Subcutaneous preadipocyte (primary cell): ENCODE data around the gene AHCTF1. TPM values are rescaled to one million over a fixed set of nuclear protein-coding genes. Genes with fewer than 3 reads are reported as not detected.

ENCODE experiments used
- small RNA-seq: library from RNA; depleted of rRNA; stranded (forward); fragments of <200 nt; gene quantifications from one replicate; pipeline ENCODE3, GENCODE V24; 2012
- total RNA-seq: library from RNA; depleted of rRNA; stranded (reverse); fragments of >200 nt; gene quantifications from 2 replicates; pipeline ENCODE4 v1.2.3, GENCODE V29; 2012

AHCTF1 gene, protein sequence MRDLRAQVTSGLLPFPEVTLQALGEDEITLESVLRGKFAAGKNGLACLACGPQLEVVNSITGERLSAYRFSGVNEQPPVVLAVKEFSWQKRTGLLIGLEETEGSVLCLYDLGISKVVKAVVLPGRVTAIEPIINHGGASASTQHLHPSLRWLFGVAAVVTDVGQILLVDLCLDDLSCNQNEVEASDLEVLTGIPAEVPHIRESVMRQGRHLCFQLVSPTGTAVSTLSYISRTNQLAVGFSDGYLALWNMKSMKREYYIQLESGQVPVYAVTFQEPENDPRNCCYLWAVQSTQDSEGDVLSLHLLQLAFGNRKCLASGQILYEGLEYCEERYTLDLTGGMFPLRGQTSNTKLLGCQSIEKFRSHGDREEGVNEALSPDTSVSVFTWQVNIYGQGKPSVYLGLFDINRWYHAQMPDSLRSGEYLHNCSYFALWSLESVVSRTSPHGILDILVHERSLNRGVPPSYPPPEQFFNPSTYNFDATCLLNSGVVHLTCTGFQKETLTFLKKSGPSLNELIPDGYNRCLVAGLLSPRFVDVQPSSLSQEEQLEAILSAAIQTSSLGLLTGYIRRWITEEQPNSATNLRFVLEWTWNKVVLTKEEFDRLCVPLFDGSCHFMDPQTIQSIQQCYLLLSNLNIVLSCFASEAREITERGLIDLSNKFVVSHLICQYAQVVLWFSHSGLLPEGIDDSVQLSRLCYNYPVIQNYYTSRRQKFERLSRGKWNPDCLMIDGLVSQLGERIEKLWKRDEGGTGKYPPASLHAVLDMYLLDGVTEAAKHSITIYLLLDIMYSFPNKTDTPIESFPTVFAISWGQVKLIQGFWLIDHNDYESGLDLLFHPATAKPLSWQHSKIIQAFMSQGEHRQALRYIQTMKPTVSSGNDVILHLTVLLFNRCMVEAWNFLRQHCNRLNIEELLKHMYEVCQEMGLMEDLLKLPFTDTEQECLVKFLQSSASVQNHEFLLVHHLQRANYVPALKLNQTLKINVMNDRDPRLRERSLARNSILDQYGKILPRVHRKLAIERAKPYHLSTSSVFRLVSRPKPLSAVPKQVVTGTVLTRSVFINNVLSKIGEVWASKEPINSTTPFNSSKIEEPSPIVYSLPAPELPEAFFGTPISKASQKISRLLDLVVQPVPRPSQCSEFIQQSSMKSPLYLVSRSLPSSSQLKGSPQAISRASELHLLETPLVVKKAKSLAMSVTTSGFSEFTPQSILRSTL (N-terminal part only)
- total RNA-seq, result 39.3 and 53.2 TPM in 2 replicates

DNA sequence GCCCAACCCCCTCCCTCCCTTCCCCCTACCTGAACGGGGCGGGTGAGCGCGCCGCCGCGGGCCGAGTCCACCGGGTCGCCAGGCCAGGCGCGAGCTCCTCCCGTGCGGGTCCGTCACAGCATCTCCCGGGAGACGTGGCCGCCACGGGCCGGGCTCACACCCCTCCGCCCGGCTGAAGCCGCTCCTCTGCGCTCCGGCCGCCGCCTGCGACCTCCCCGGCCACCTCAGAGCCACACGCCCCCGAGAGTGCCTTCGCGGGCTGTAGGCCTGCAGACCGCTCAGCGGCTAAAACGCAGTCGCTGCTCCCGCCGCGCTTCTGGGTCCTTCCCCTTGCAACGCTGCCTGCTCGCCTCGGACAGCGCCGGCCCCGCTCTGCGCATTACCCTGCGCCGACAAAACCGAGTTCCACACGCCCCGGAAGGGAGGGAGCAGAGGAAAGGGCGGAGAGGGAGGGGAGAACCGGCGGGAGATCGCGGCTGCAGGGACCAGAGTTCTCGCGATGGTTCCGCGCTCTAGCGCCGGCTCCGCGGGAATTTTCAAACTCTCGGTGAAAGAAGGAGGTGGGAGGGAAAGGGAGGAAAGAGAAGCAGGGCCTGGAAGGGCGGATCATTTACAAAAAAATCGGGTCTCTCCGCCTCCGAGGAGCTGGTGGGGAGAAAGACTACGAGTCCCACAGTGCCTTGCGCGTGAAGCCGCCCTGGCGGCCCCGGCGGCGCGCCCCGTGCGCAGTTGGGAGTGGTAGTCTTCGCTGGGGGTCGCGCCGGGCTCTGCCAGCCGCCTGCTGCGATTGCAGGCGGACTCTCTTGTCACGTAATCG, at the start of gene AHCTF1:
Gene AHCTF1, minus strand, starts transcription at position 400 of the 817 bp plus-strand sequence. CDS start 13,578 bp downstream, outside the sequence.

Small RNAs within 50 kb of the gene (small RNA-seq; reads per million reads assigned to genes)
- gene AC113174.1, result not detected
- gene RF00402, result not detected

Other genes with a start within 250 kb of the AHCTF1 start
- gene SCCPDH, start 207.5 kb downstream of the AHCTF1 start, total RNA-seq, result 30.5 and 48.5 TPM in 2 replicates
- gene ZNF695, start 76.1 kb upstream of the AHCTF1 start, total RNA-seq, result 1.8 and 4.5 TPM in 2 replicates
- 1.8 and 3.3 TPM in 2 replicates for gene ZNF670, start 146.9 kb upstream of the AHCTF1 start, total RNA-seq
- 7.3 and 7.4 TPM in 2 replicates for gene ZNF669, start 172.4 kb upstream of the AHCTF1 start, total RNA-seq
- 17.6 and 34.0 TPM in 2 replicates for gene ZNF124, start 240.1 kb upstream of the AHCTF1 start, total RNA-seq